ENCODE measurements around the gene SPIN2A. TPM values are rescaled to one million over a fixed set of nuclear protein-coding genes. Genes with fewer than 3 reads are reported as not detected.
A peak's percentile ranks its signal among the peaks of the same experiment; 100 is the strongest.
"Not testable (repeated sequence)": the region's sequence is repeated elsewhere in the genome, so short reads cannot be mapped to it uniquely, and the experiment has no call there.

SPIN2A gene
- total RNA-seq, 1 experiment from 2014 or later: 2.5 TPM

- Histone ChIP-seq H3K4me1 (replicated peaks; ENCODE audit: insufficient read depth) (no peaks in the 10 kb centered on the region), H3K36me3 (ENCODE audit: low read depth) (no peaks in the 10 kb centered on the region), H2AFZ (no peak overlapping the region), H3F3A (ENCODE audit: insufficient read depth, low read depth) (no peaks in the 10 kb centered on the region), H3K27ac (no peak overlapping the region), H4K20me1 (ENCODE audit: insufficient read depth) (no peaks in the 10 kb centered on the region), H3K9me3 (ENCODE audit: insufficient read depth, low read depth) (no peaks in the 10 kb centered on the region), H3K4me3 (no peak overlapping the region), H3K9me2 (ENCODE audit: insufficient read depth) (no peaks in the 10 kb centered on the region), H3K27me3 (ENCODE audit: insufficient read depth, low read depth) (no peaks in the 10 kb centered on the region), H3K4me2 (no peak overlapping the region), H3K79me2 (ENCODE audit: low read depth) (no peaks in the 10 kb centered on the region)
- no TSS peak for BruUV-seq (replicated peaks)
- TF ChIP-seq EZH2 (IDR thresholded peaks at IDR 0.05; ENCODE audit: low read depth) (no peak), CTCF (conservative IDR thresholded peaks at IDR 0.05) (no peak)
- intact Hi-C loops (cut with micrococcal nuclease; ENCODE audit: unreplicated experiment): no loop called here
- no peak for DNase-seq
- ChIA-PET POLR2A (ENCODE audit: unreplicated experiment) (no interaction called here), CTCF (no interaction called here)
Measured at GRCh38 chrX:57172544-57172943, 35.3 kb upstream of the SPIN2A start.

- intact Hi-C loops (cut with micrococcal nuclease; ENCODE audit: unreplicated experiment): loop anchor here (2.0 to 10.0 kb wide), 4 partner anchors 128 to 762 kb away; partner anchors contain the start of genes FAAH2 and SPIN3
- no peak overlapping the region for H3K4me2 ChIP-seq
Measured at GRCh38 chrX:57156397-57157049, 19.3 kb upstream of the SPIN2A start.

GRCh38 chrX:57155171-57155570 is 18.0 kb upstream of the SPIN2A start:
- Histone ChIP-seq H3K4me3 (no peak overlapping the region), H4K20me1 (ENCODE audit: insufficient read depth) (no peaks in the 10 kb centered on the region), H3K4me1 (replicated peaks; ENCODE audit: insufficient read depth) (no peaks in the 10 kb centered on the region), H3K79me2 (ENCODE audit: low read depth) (no peaks in the 10 kb centered on the region), H3K27ac (no peak overlapping the region), H3K9me2 (ENCODE audit: insufficient read depth) (no peaks in the 10 kb centered on the region), H3F3A (ENCODE audit: insufficient read depth, low read depth) (no peaks in the 10 kb centered on the region), H3K27me3 (ENCODE audit: insufficient read depth, low read depth) (no peaks in the 10 kb centered on the region), H3K9me3 (ENCODE audit: insufficient read depth, low read depth) (no peaks in the 10 kb centered on the region), H2AFZ (no peak overlapping the region), H3K4me2 (no peak overlapping the region), H3K36me3 (ENCODE audit: low read depth) (no peaks in the 10 kb centered on the region)
- BruUV-seq (replicated peaks): no TSS peak
- intact Hi-C loops (cut with micrococcal nuclease; ENCODE audit: unreplicated experiment): loop anchor here (10.0 kb wide), 3 partner anchors 130 to 390 kb away; partner anchors contain the start of genes FAAH2 and SPIN3
- CTCF ChIA-PET: no interaction called here
- POLR2A ChIA-PET (ENCODE audit: unreplicated experiment): no interaction called here
- TF ChIP-seq EZH2 (IDR thresholded peaks at IDR 0.05; ENCODE audit: low read depth): no peak
- TF ChIP-seq CTCF (conservative IDR thresholded peaks at IDR 0.05): no peak
- no peak for DNase-seq

More at GRCh38 chrX:57156397-57157049, 19.3 kb upstream of the SPIN2A start:
- TF ChIP-seq EZH2 (IDR thresholded peaks at IDR 0.05; ENCODE audit: low read depth) (no peak), CTCF (conservative IDR thresholded peaks at IDR 0.05) (peak; percentile 67)
- no peak overlapping the region for H3K27ac ChIP-seq
- no TSS peak for BruUV-seq (replicated peaks)
- H3K79me2 ChIP-seq (ENCODE audit: low read depth): no peaks in the 10 kb centered on the region
- ChIA-PET CTCF (no interaction called here), POLR2A (ENCODE audit: unreplicated experiment) (no interaction called here)
- no peaks in the 10 kb centered on the region for H3K27me3 ChIP-seq (ENCODE audit: insufficient read depth, low read depth)
- DNase-seq: peak in 1 of 2 experiments; percentile 33
- H3K4me3 ChIP-seq: no peak overlapping the region
- H3K9me2 ChIP-seq (ENCODE audit: insufficient read depth): no peaks in the 10 kb centered on the region
- H3K36me3 ChIP-seq (ENCODE audit: low read depth): no peaks in the 10 kb centered on the region
- H3K4me1 ChIP-seq (replicated peaks; ENCODE audit: insufficient read depth): no peaks in the 10 kb centered on the region
- H2AFZ ChIP-seq: no peak overlapping the region
- no peaks in the 10 kb centered on the region for H3F3A ChIP-seq (ENCODE audit: insufficient read depth, low read depth)
- H4K20me1 ChIP-seq (ENCODE audit: insufficient read depth): no peaks in the 10 kb centered on the region
- H3K9me3 ChIP-seq (ENCODE audit: insufficient read depth, low read depth): no peaks in the 10 kb centered on the region

- POLR2A ChIA-PET (ENCODE audit: unreplicated experiment); H3K4me3 ChIP-seq; H3K36me3 ChIP-seq (ENCODE audit: low read depth); DNase-seq; H3K27ac ChIP-seq; BruUV-seq (replicated peaks); H3K27me3 ChIP-seq (ENCODE audit: insufficient read depth, low read depth); H2AFZ ChIP-seq; H3K9me3 ChIP-seq (ENCODE audit: insufficient read depth, low read depth); H3K4me1 ChIP-seq (replicated peaks; ENCODE audit: insufficient read depth); H3K9me2 ChIP-seq (ENCODE audit: insufficient read depth); H4K20me1 ChIP-seq (ENCODE audit: insufficient read depth); H3F3A ChIP-seq (ENCODE audit: insufficient read depth, low read depth); H3K4me2 ChIP-seq; CTCF ChIA-PET; H3K79me2 ChIP-seq (ENCODE audit: low read depth): not testable (repeated sequence)
- intact Hi-C loops (cut with micrococcal nuclease; ENCODE audit: unreplicated experiment): loop anchor here (10.0 kb wide), 3 partner anchors 133 to 387 kb away; partner anchors contain the start of genes FAAH2 and SPIN3
Measured at GRCh38 chrX:57152222-57152621, 15.0 kb upstream of the SPIN2A start.

Measured in PC-9 (cell line).